GM20000 (cell line): ENCODE results near the gene LHFPL3.

ENCODE experiments used
- DNase-seq: peaks from one replicate; pipeline ENCODE4 v3.0.0; 2012; ENCODE audit warnings: low spot score
- CTCF ChIP-seq: IDR thresholded peaks from 2 replicates; pipeline ENCODE4 v1.5.1; 2012; ENCODE audit warnings: mild to moderate bottlenecking, control low read depth; ENCODE audit errors: extremely low read depth, missing control alignments

Gene LHFPL3

DNA sequence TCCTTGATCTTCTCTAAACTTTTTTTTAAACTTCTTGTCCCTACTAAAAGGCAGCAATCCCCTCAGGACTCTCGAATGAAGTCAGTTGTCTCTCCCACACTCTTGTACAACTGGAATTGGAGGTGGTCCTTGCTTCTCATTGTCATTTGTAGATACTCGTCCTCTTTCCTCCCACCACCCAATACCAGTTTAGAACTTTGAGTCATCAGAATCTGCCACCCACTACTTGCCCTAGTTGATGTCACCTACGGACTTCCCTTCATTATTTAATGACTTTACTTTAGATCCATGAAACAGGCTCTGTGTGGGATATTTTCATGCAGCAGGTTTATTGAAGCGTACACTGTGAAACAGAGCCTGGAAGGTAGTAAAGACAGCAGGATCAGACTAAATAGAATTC, 28.6 kb upstream of the LHFPL3 start:
- no peak for TF ChIP-seq CTCF
- DNase-seq, result no peak

DNA sequence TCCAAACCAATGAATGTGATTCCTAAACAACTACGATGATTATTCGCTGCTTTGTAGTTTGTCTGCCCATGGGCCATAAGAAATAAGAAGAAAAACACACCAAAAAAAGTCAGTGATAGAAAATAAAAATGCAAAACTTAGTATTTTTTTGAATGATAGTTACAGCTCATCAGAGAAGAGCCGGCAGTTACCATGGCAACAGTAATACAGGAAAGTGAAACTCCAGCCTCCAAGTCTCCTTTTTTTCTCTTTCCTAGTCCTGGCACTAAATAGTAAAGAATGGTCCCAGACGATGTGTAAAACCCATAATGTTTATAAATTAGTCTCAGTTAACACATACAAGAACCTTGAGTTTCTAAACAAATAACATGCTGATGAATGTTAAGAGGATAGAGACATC, 21.6 kb upstream of the LHFPL3 start:
- DNase-seq, result no peak
- no peak for TF ChIP-seq CTCF

DNA sequence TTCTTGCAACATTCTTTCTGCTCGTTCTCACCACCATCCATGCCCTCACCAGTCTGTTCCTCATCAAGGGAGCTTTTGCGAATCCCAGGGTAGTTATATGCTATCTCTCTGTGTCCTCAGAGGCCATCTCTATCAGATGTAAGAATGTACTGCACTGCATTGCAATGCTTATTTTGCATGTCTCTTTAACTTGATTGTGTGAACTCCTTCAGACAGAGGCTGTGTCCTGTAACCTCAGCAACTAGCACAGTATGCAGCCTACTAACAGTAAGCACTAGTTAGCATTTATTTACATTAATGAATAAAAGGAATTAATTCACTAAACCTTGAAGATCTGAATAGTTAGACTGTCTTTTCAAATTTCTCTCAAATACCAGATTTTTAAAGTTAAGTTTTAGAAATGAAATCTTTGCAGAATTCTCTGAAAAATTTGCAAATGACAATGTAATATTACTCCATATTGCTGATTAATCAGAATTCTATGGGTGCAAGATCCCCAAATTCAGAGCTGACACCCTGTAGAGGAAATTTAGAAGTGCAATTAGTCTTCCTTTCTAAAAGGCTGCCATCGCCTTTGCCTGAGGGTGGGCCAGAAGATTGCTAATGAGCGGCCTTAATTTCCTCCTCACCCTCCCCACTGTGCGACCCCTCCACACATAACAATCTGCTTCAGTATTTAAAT, 10.3 kb upstream of the LHFPL3 start:
- DNase-seq, result no peak
- TF ChIP-seq CTCF, result no peak

GRCh38 chr7:104327534-104327933, 869 bp upstream of the LHFPL3 start:
- DNase-seq, result no peak
- TF ChIP-seq CTCF, result no peak

DNA sequence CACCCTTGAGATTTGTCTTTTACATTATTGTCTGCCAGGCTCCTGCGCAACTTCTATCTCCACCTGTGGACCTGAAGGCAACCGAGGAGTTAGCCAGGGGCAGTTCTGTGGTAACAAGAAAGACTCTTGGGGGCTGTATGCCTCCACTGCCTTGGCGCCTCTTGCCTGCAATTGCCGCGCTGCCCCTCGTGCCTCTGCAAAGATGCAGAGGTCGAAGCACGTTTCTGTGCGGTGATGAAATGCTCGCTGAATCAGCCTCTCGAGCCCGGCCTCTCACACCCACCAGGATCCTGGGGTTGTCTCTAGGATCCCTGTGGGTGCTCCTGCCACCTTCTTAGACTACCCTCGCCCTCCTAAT, 486 bp upstream of the LHFPL3 start:
- TF ChIP-seq CTCF, result no peak
- DNase-seq, result no peak

DNA sequence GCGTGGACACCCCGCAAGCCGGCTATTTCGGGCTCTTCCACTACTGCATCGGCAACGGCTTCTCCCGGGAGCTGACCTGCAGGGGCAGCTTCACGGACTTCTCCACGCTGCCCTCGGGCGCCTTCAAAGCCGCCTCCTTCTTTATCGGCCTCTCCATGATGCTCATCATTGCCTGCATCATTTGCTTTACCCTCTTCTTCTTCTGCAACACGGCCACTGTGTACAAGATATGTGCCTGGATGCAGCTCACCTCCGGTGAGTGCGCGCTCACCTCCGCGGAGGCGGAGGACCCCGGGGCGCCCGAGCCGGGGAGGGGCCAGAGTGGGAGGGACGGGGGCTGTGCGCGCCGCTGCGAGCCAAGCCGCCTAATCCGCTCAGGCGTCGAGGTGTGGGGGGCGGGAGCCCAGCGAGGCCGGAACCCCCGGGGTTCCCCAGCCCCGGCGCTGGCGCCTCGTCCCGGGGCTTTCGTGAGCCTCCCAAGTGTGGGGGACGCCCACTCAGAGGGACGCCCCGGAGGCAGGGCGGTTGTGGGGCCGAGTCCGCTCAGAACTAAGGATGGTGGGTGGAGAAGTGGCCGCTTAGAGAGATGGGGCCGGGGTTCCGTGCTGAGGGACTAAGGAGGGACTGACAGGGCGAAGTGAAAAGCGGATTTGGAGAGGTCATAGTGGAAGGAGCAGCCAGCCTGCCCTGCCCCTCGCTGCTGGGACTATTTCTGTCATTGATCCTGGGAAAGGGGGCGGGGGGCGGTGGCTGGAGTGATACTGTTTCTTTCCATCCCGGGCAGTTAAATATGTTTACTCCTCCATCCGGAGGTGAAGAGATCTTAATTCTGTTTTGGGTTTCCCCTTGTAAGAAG, 795 bp downstream of the LHFPL3 start:
- no peak for TF ChIP-seq CTCF
- no peak for DNase-seq

DNA sequence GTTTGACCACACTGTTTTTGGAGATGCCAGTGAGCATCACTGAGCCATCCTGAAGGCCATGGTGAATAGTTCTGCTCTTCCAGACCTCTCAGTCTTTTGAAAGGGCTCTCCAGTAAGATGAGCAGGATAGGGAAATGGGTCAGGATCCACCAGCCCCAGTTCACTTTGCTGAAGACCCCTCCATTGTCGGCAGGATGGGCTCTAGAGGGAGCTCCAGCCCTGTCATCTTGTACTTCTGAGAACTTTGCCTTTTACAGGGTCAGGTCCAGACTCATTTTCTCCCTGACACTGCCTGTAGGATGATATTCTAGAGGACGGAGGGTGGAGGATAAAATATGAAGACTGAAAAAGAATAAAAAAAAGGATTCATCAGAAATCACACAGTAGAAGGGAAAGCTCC, 13.1 kb downstream of the LHFPL3 start:
- peak; percentile 16 for DNase-seq
- no peak for TF ChIP-seq CTCF
